Caco-2 (cell line): ENCODE measurements around the gene PCDHGA2. TPM values are rescaled to one million over a fixed set of nuclear protein-coding genes. Genes with fewer than 3 reads are reported as not detected.
"Not testable (repeated sequence)": the region's sequence is repeated elsewhere in the genome, so short reads cannot be mapped to it uniquely, and the experiment has no call there.

Source experiments
- BruUV-seq: library from RNA; stranded (reverse); fragments of 400-500 nt; replicated peaks from 2 replicates; lab custom pipeline; 2021; lab: Mats Ljungman, UMichigan
- CTCF ChIA-PET: fragments of 300-600 bp; sonication (Branson Sonifier 250); formaldehyde crosslinking; loops from one replicate; lab custom pipeline; 2022; ENCODE audit warnings: antibody characterized with exemption; lab: Charles Lee
- POLR2A ChIA-PET: fragments of 300-600 bp; sonication (Branson Sonifier 250); formaldehyde crosslinking; loops from one replicate; lab custom pipeline; 2022; ENCODE audit warnings: antibody characterized with exemption; lab: Charles Lee
- DNase-seq, 2 experiments: peaks; one replicate each; pipeline versions ENCODE4 v3.0.0 to v3.0.0-alpha.2; 2020 to 2022
- H3K27me3 ChIP-seq: replicated peaks from 2 replicates; pipeline ENCODE4 v1.6.0; 2011; ENCODE audit warnings: low read length; ENCODE audit not compliant: control insufficient read depth, insufficient read depth
- H3K36me3 ChIP-seq: 2 replicates; pipeline ENCODE4 v1.5.1; 2011; ENCODE audit warnings: low read length; ENCODE audit not compliant: control insufficient read depth, insufficient read depth
- H3K4me1 ChIP-seq: fragments of 250-450 bp; sonication (Bioruptor Pico); 2 replicates; pipeline ENCODE4 v1.5.1; 2020; ENCODE audit warnings: mild to moderate bottlenecking
- H3K4me3 ChIP-seq: 2 replicates; pipeline ENCODE4 v1.5.1; 2011; ENCODE audit warnings: low read depth, mild to moderate bottlenecking, control low read depth, low read length
- H3K9me3 ChIP-seq: fragments of 250-450 bp; sonication (Bioruptor Pico); 2 replicates; pipeline ENCODE4 v1.5.1; 2020; ENCODE audit warnings: mild to moderate bottlenecking, moderate library complexity
- H3K27ac Mint-ChIP-seq: one replicate; pipeline ENCODE4 v1.8.0; 2022; ENCODE audit warnings: mixed read lengths; ENCODE audit not compliant: unreplicated experiment
- H3K27me3 Mint-ChIP-seq: one replicate; pipeline ENCODE4 v1.8.0; 2022; ENCODE audit warnings: mixed read lengths; ENCODE audit not compliant: insufficient read depth, unreplicated experiment
- H3K36me3 Mint-ChIP-seq: one replicate; pipeline ENCODE4 v1.8.0; 2022; ENCODE audit warnings: mild to moderate bottlenecking, mixed read lengths; ENCODE audit not compliant: insufficient read depth, unreplicated experiment
- H3K4me1 Mint-ChIP-seq: one replicate; pipeline ENCODE4 v1.8.0; 2022; ENCODE audit warnings: low read depth, mixed read lengths; ENCODE audit not compliant: unreplicated experiment
- H3K4me3 Mint-ChIP-seq: one replicate; pipeline ENCODE4 v1.8.0; 2022; ENCODE audit warnings: mild to moderate bottlenecking, moderate library complexity, mixed read lengths; ENCODE audit not compliant: unreplicated experiment
- H3K9me3 Mint-ChIP-seq: one replicate; pipeline ENCODE4 v1.8.0; 2022; ENCODE audit warnings: mixed read lengths; ENCODE audit not compliant: unreplicated experiment
- intact Hi-C: fragments of 100-400 bp; cut with micrococcal nuclease; formaldehyde crosslinking; loops from one replicate; pipeline ENCODE4 v1.10.0; 2022; ENCODE audit not compliant: unreplicated experiment
- total RNA-seq: library from RNA; stranded (reverse); gene quantifications from 2 replicates; pipeline ENCODE4 v1.2.3, GENCODE V29; 2022
- TF ChIP-seq, protein P1 (sequence below), 2 experiments: fragments of 200-600 bp in 1 of 2; IDR thresholded peaks; 1 replicate in 1 of 2; 2 replicates in 1 of 2; pipeline versions ENCODE4 v1.5.1 to v1.8.0; 2011 to 2022; ENCODE audit warnings: antibody characterized with exemption in 1 of 2, control low read depth in 1 of 2, inconsistent platforms in 1 of 2, low read depth in 1 of 2, low read length in 1 of 2, mild to moderate bottlenecking in 1 of 2, moderate library complexity in 1 of 2; ENCODE audit not compliant: insufficient read depth in 1 of 2, severe bottlenecking in 1 of 2, unreplicated experiment in 1 of 2

The PCDHGA2 gene
- total RNA-seq, 1 experiment from 2014 or later: 0.20 TPM

- H3K4me1 Mint-ChIP-seq: no peaks in the 10 kb centered on the region
- H3K9me3 Mint-ChIP-seq: no peaks in the 10 kb centered on the region
- TF ChIP-seq, protein P1, sequence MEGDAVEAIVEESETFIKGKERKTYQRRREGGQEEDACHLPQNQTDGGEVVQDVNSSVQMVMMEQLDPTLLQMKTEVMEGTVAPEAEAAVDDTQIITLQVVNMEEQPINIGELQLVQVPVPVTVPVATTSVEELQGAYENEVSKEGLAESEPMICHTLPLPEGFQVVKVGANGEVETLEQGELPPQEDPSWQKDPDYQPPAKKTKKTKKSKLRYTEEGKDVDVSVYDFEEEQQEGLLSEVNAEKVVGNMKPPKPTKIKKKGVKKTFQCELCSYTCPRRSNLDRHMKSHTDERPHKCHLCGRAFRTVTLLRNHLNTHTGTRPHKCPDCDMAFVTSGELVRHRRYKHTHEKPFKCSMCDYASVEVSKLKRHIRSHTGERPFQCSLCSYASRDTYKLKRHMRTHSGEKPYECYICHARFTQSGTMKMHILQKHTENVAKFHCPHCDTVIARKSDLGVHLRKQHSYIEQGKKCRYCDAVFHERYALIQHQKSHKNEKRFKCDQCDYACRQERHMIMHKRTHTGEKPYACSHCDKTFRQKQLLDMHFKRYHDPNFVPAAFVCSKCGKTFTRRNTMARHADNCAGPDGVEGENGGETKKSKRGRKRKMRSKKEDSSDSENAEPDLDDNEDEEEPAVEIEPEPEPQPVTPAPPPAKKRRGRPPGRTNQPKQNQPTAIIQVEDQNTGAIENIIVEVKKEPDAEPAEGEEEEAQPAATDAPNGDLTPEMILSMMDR (IDR thresholded peaks at IDR 0.05; ENCODE audit: insufficient read depth in 1 of 2, low read depth in 1 of 2, low read length in 1 of 2, severe bottlenecking in 1 of 2, unreplicated experiment in 1 of 2): no peak
- Histone ChIP-seq H3K4me1 (no peaks in the 10 kb centered on the region), H3K4me3 (no peak within 1 kb of the TSS), H3K36me3 (no peaks in the 10 kb centered on the region), H3K27me3 (no peaks in the 10 kb centered on the region), H3K9me3 (no peaks in the 10 kb centered on the region; the same call in 1 of the 2 replicates)
- no peak for DNase-seq
- intact Hi-C loops: no loop called here
- H3K27ac Mint-ChIP-seq: no peak within 1 kb of the TSS
- POLR2A ChIA-PET: no interaction called here
- no TSS peak for BruUV-seq
- CTCF ChIA-PET: no interaction called here
- H3K27me3 Mint-ChIP-seq: no peaks in the 10 kb centered on the region
- H3K36me3 Mint-ChIP-seq: no peaks in the 10 kb centered on the region
- no peak within 1 kb of the TSS for H3K4me3 Mint-ChIP-seq
Observed at GRCh38 chr5:141382469-141383294, 44.1 kb downstream of the PCDHGA2 start, which contains the start of gene PCDHGA7. PCDHGA7 (plus strand) TSS chr5:141382742; CDS start chr5:141382900, 158 bp downstream.

- ChIA-PET CTCF (no interaction called here), POLR2A (no interaction called here)
- H3K4me1 ChIP-seq: no peaks in the 10 kb centered on the region
- no peaks in the 10 kb centered on the region; the same call in 1 of the 2 replicates for H3K9me3 ChIP-seq
- H3K36me3 Mint-ChIP-seq: no peaks in the 10 kb centered on the region
- DNase-seq: no peak
- no peaks in the 10 kb centered on the region for H3K27me3 ChIP-seq
- TF ChIP-seq, protein P1 (IDR thresholded peaks at IDR 0.05; ENCODE audit: insufficient read depth in 1 of 2, low read depth in 1 of 2, low read length in 1 of 2, severe bottlenecking in 1 of 2, unreplicated experiment in 1 of 2): no peak
- H3K4me1 Mint-ChIP-seq: no peaks in the 10 kb centered on the region
- intact Hi-C loops: no loop called here
- no peaks in the 10 kb centered on the region for H3K36me3 ChIP-seq
- no peak overlapping the region for H3K4me3 Mint-ChIP-seq
- BruUV-seq: no TSS peak
- no peak overlapping the region for H3K4me3 ChIP-seq
- no peak overlapping the region for H3K27ac Mint-ChIP-seq
- H3K9me3 Mint-ChIP-seq: no peaks in the 10 kb centered on the region
- no peaks in the 10 kb centered on the region for H3K27me3 Mint-ChIP-seq
Observed at GRCh38 chr5:141383345-141383744, 44.8 kb downstream of the PCDHGA2 start.

GRCh38 chr5:141384471-141385267, 46.1 kb downstream of the PCDHGA2 start:
- CTCF ChIA-PET: no interaction called here
- no peaks in the 10 kb centered on the region for H3K27me3 ChIP-seq
- H3K27me3 Mint-ChIP-seq: no peaks in the 10 kb centered on the region
- TF ChIP-seq, protein P1 (IDR thresholded peaks at IDR 0.05; ENCODE audit: insufficient read depth in 1 of 2, low read depth in 1 of 2, low read length in 1 of 2, severe bottlenecking in 1 of 2, unreplicated experiment in 1 of 2): no peak
- H3K9me3 ChIP-seq: no peaks in the 10 kb centered on the region; the same call in 1 of the 2 replicates
- no peak overlapping the region for H3K27ac Mint-ChIP-seq
- no peaks in the 10 kb centered on the region for H3K4me1 Mint-ChIP-seq
- DNase-seq: no peak
- H3K9me3 Mint-ChIP-seq: peaks cover 12% of the 10 kb centered on the region
- H3K4me3 Mint-ChIP-seq: no peak overlapping the region
- H3K36me3 ChIP-seq: no peaks in the 10 kb centered on the region
- POLR2A ChIA-PET: no interaction called here
- BruUV-seq: no TSS peak
- H3K36me3 Mint-ChIP-seq: no peaks in the 10 kb centered on the region
- H3K4me3 ChIP-seq: no peak overlapping the region
- intact Hi-C loops: no loop called here
- H3K4me1 ChIP-seq: no peaks in the 10 kb centered on the region

DNA sequence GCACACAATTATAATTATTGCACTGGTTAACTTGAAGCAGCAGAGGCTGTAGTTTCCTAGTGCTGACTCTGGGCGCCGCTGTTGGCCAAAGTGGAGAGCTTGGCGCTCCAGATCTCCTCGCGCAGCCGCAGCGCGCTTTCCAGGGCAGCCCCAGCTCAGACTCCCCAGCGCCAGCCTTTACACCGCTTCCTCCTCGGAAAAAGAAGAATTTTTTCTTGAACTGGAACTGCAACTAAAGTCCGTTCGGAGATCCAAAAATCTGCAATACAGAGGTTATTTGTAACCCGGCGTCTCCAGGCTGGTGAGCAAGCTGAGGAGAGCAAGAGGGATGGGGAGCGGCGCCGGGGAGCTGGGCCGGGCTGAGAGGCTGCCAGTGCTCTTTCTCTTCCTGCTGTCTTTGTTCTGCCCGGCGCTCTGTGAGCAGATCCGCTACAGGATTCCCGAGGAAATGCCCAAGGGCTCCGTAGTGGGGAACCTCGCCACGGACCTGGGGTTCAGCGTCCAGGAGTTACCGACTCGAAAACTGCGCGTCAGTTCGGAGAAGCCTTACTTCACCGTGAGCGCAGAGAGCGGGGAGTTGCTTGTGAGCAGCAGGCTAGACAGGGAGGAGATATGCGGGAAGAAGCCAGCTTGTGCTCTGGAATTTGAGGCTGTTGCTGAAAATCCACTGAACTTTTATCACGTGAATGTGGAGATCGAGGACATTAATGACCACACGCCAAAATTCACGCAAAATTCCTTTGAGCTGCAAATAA, 49.2 kb downstream of the PCDHGA2 start, which contains the start of gene PCDHGB4:
TSS of gene PCDHGB4 (plus strand) at position 142 of the 755 bp plus-strand sequence. CDS start at position 329, 187 bp downstream.
- intact Hi-C loops, H3K27ac Mint-ChIP-seq, CTCF ChIA-PET, BruUV-seq, H3K4me1 Mint-ChIP-seq, POLR2A ChIA-PET, H3K9me3 ChIP-seq, H3K4me1 ChIP-seq, H3K27me3 Mint-ChIP-seq, H3K36me3 ChIP-seq, H3K36me3 Mint-ChIP-seq, H3K4me3 Mint-ChIP-seq, H3K27me3 ChIP-seq, DNase-seq, H3K4me3 ChIP-seq: not testable (repeated sequence)
- peaks cover 19% of the 10 kb centered on the region for H3K9me3 Mint-ChIP-seq
